Ishikawa (cell line): ENCODE results near the gene TFG.

ENCODE experiments used
- CEBPB ChIP-seq: IDR thresholded peaks from 2 replicates; pipeline ENCODE4 v1.6.1; 2012
- CREB1 ChIP-seq: IDR thresholded peaks from 2 replicates; pipeline ENCODE4 v1.6.1; 2012; ENCODE audit warnings: low read depth
- EGR1 ChIP-seq: IDR thresholded peaks from 2 replicates; pipeline ENCODE4 v1.6.1; 2012
- EP300 ChIP-seq: IDR thresholded peaks from 2 replicates; pipeline ENCODE4 v1.6.1; 2012; ENCODE audit warnings: borderline replicate concordance
- FOXM1 ChIP-seq: IDR thresholded peaks from 2 replicates; pipeline ENCODE4 v1.6.1; 2012; ENCODE audit warnings: low read depth, borderline replicate concordance
- NFIC ChIP-seq: IDR thresholded peaks from 2 replicates; pipeline ENCODE4 v1.6.1; 2012
- RAD21 ChIP-seq: IDR thresholded peaks from 2 replicates; pipeline ENCODE4 v1.6.1; 2012; ENCODE audit warnings: low read depth
- REST ChIP-seq: IDR thresholded peaks from 2 replicates; pipeline ENCODE4 v1.6.1; 2012; ENCODE audit warnings: low read depth, mild to moderate bottlenecking
- TAF1 ChIP-seq: IDR thresholded peaks from 2 replicates; pipeline ENCODE4 v1.6.1; 2012; ENCODE audit warnings: low read depth, mild to moderate bottlenecking
- TCF12 ChIP-seq: IDR thresholded peaks from 2 replicates; pipeline ENCODE4 v1.6.1; 2012; ENCODE audit warnings: low read depth
- TEAD4 ChIP-seq: IDR thresholded peaks from 2 replicates; pipeline ENCODE4 v1.6.1; 2012
- YY1 ChIP-seq: IDR thresholded peaks from 2 replicates; pipeline ENCODE4 v1.6.1; 2012; ENCODE audit warnings: low read depth
- ZBTB7A ChIP-seq: IDR thresholded peaks from 2 replicates; pipeline ENCODE4 v1.6.1; 2012; ENCODE audit warnings: low read depth
- TF ChIP-seq, protein P1 (sequence below): IDR thresholded peaks from 2 replicates; pipeline ENCODE4 v1.6.1; 2012
- TF ChIP-seq, protein P2 (sequence below): IDR thresholded peaks from 2 replicates; pipeline ENCODE4 v1.6.1; 2012

TFG gene

GRCh38 chr3:100732435-100732834 lies 23.1 kb downstream of the TFG start:
- TF ChIP-seq CREB1 (no peak), EGR1 (no peak), EP300 (no peak), RAD21 (no peak), FOXM1 (no peak)
- TF ChIP-seq, protein P1, sequence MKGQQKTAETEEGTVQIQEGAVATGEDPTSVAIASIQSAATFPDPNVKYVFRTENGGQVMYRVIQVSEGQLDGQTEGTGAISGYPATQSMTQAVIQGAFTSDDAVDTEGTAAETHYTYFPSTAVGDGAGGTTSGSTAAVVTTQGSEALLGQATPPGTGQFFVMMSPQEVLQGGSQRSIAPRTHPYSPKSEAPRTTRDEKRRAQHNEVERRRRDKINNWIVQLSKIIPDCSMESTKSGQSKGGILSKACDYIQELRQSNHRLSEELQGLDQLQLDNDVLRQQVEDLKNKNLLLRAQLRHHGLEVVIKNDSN, result no peak
- TF ChIP-seq, protein P2, sequence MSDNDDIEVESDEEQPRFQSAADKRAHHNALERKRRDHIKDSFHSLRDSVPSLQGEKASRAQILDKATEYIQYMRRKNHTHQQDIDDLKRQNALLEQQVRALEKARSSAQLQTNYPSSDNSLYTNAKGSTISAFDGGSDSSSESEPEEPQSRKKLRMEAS, result no peak

DNA sequence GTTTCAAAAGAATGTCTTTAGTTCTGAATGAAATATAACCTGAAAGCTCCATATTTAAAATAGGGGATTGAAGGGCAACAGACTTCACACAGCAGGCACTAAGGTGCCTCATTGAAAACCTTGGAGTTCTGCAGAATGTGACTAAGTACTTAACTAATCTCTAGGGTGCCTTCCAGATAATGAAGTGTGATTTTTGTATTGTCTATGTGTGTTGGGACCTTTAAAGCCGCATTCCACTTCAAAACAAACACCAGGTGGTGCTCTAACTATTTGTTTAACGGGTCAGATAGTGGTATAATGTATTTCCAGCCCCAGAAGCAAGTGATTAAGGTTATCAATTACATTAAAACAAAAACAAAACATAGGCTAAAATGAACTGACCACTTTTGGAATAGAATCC lies 28.0 kb downstream of the TFG start:
- TF ChIP-seq REST, result no peak
- TF ChIP-seq YY1, result no peak
- TF ChIP-seq, protein P2, result no peak
- TF ChIP-seq EGR1, result no peak
- no peak for TF ChIP-seq EP300
- no peak for TF ChIP-seq NFIC
- TF ChIP-seq CREB1, result no peak
- TF ChIP-seq ZBTB7A, result no peak
- TF ChIP-seq TEAD4, result no peak
- TF ChIP-seq RAD21, result no peak
- TF ChIP-seq, protein P1, result no peak
- TF ChIP-seq FOXM1, result no peak
- TF ChIP-seq TCF12, result no peak
- no peak for TF ChIP-seq CEBPB
- TF ChIP-seq TAF1, result no peak

DNA sequence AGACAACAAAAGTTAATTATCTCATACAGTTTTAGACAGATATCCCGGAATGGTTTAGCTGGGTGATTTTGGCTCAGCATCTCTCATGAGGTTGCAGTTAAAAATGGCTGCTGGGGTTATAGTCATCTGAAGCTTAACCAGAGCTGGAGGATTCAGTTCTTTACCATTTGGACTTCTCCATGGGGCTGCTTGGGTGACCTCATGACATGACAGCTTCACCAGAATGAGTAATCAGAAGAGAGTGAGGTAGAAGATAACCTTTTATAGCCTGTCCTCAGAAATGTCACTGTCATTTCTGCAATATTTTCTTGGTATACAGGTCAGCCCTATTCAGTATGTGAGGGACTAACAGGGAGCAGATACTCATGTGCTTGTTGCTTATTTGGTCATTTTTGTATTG lies 30.9 kb downstream of the TFG start:
- TF ChIP-seq, protein P2, result no peak
- TF ChIP-seq REST (no peak), TAF1 (no peak)
- TF ChIP-seq, protein P1, result no peak

- no peak for TF ChIP-seq ZBTB7A
- TF ChIP-seq EP300, result no peak
- TF ChIP-seq NFIC, result no peak
- TF ChIP-seq FOXM1, result no peak
- no peak for TF ChIP-seq RAD21
- no peak for TF ChIP-seq YY1
- no peak for TF ChIP-seq TEAD4
- no peak for TF ChIP-seq CREB1
- TF ChIP-seq, protein P1, result no peak
- no peak for TF ChIP-seq TAF1
- no peak for TF ChIP-seq TCF12
- TF ChIP-seq EGR1, result no peak
- TF ChIP-seq CEBPB, result no peak
- TF ChIP-seq REST, result no peak
- TF ChIP-seq, protein P2, result no peak
These were observed 34.2 kb downstream of the TFG start for GRCh38 chr3:100743535-100743934.
